HG02938 (cell line): ENCODE measurements around the gene PTPN22.

Source experiments
- ATAC-seq: cut with Tn5 transposase; IDR thresholded peaks from one replicate; pipeline ENCODE4 v1.9.1; 2021; ENCODE audit warnings: mild to moderate bottlenecking, moderate library complexity; ENCODE audit not compliant: unreplicated experiment

PTPN22 gene

DNA sequence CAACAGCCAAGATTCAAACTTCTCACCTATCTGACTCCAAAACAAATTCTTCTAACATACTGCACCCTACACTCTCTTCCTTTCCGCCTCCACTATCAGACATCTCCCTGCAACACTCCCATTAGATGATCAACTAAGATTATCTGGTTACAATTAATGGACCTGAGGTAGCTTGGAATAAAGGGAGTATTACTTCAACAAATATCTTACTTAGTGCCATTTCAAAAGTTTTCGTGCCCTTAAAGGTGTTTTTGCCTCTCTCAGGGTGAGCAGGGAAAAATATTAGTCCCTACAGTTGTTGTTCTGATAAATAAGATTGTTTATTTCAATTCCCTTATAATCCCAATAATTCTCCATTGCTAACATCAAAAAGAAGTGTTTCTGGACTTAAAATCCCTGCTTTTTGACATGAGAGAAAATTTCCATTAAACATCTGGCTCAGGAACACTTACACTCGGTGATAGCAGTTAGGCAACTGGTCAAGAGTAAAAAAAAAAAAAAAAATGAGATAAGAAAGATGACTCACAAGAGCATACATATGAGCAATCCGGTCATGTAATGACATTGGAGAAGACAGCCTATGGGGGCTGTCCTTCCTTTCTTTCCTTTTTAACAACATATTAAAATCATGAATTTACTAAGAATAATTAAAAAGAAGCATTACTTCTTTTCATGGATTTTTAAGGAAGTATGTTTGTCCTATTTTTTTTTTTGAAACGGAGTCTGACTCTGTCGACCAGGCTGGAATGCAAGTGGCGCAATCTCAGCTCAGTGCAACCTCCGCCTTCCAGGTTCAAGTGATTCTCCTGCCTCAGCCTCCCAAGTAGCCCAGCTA is 66.9 kb downstream of the PTPN22 start:
- no peak for ATAC-seq

GRCh38 chr1:113802367-113803007 is 69.0 kb downstream of the PTPN22 start:
- no peak for ATAC-seq

- ATAC-seq = no peak
These were observed 71.0 kb downstream of the PTPN22 start for GRCh38 chr1:113800487-113800886.

- ATAC-seq = no peak
These were observed 74.0 kb downstream of the PTPN22 start for GRCh38 chr1:113797472-113797871.

DNA sequence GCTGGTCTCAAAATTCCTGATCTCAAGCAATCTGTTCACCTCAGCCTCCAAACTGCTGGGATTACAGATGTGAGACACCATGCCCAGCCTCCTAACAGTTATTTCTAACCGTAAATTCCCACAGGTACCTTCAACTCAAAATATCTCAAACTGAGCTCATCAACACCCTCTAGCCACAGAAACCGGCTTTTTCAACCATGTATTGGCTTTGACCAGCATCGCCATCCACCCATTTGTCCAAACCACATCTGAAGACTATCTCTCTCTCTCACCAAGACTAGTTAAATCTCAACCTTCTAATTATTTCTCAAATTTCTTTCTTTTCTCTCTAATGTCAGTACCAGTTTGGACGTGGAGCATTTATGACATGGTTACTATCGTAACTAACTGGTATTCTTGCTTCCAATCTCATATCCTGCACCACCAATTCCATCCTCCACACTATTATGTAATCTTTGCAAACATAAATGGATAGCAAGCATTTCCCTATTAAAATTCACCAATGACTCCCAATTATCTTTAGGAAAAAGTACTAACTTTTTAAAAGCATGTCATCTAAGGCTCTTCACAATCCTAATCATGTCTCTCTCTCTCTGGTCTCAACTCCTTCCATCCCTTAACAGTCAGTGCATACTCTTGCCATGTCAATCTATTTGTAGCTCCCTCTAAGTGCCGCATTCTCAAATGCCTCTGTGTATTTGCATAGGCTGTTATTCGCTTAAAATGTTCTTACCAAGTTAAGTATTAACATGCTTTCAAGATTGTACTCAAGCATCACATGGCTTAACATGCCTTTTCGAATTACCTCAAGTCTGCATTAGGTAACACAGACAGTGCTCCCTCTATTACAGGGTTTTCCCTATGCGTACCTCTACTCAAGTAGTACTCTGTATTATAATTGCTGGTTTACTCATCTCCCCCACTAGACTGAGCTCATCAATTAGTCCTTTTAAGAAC is 77.4 kb downstream of the PTPN22 start:
- ATAC-seq = no peak

DNA sequence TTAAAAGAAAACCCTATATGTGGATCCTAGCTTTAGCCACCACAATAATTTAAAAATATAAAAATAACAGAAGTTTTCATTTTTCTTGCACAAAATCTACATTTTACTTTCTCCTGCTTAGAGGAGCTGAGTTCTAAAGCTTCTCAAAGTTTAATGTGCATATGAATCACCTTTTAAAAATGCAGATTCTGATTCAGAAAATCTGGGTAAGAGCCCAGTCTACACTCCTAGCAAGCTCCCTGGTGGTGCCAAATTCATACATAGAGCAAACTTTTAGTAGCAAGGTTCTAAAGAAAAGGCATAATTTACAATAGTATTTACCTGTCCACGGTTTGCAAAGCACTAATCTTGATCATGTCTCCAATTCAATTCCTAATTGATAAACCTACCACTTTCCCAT is 78.5 kb downstream of the PTPN22 start:
- ATAC-seq = no peak

DNA sequence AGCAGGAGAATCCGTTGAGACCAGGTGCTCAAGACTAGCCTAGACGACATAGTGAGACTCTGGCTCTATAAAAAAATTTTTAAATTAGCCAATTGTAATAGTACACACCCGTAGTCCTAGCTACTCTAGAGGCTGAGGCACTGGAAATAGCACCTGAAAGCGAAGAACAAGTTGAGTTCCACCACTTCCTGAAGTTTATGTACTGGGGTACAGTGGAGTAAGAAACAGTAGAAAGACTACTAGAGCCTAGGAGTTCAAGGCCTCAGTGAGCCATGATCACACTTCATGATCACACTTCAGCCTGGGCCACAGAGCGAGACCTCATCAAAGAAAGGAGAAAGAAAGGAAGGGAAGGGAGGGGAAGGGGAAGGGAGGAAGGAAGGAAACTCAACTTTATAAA is 79.0 kb downstream of the PTPN22 start:
- peak; percentile 58 for ATAC-seq

- ATAC-seq = no peak
These were observed 82.7 kb downstream of the PTPN22 start for GRCh38 chr1:113788802-113789201.

GRCh38 chr1:113787663-113788062 is 83.8 kb downstream of the PTPN22 start:
- ATAC-seq = no peak

DNA sequence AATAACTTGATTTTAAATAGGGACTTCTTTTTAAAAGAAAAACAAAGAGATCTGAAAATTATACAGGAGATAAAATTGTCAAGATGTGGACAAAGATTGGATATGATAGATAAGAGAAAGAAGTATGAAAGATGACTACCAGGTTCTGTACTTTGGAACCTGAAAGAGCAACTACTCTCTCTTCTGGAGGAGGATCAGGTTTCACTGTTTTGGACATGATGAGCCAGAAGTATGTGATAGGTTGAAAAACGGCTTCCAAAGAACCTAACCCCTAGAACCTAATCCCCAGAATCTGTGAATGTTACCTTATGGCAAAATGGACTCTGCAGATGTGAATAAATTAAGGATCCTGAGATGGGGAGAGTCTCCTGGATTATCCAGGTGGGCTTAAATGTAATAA is 85.4 kb downstream of the PTPN22 start:
- no peak for ATAC-seq

- ATAC-seq = peak; percentile 89
These were observed 87.3 kb downstream of the PTPN22 start for GRCh38 chr1:113784104-113784779.

DNA sequence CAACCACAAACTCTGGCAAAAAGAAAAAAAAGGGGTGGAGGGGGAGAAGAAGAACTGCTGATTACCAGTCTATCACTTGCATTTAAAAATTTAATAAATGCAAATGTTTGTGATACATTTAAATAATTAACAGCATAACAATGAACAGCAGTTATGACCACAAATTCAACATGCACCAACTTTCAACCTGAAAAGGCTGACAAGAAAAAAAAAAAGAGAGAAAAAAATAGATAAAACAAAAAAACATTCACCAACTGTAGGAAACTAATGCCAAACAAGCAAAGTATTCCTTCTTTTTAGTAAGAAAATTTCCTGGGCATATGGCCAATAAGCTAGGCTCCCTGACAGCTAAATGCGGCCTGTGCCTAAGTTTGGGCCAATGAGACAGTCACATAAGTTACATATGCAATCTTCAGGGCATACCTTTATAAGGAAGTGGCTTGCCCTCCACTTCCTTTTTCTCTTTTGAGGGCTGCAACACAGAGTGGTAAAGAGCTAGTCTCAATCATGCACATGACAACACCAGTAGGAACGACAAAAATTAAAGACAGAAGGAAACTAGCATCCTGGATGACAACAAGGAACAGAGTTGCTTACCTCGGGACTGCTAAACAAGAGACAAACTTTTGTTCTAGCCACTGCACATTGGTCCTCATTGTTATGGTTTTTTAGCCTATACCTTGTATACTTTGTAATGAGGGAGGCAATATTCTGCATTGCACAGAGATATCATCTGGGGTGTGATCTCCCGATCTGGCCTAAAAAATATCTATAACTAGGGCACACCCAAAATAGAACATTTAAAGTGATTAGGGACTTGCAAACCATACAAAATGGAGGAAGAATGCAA is 88.0 kb downstream of the PTPN22 start:
- peak; percentile 63 for ATAC-seq

GRCh38 chr1:113782406-113782805 is 89.1 kb downstream of the PTPN22 start:
- no peak for ATAC-seq

DNA sequence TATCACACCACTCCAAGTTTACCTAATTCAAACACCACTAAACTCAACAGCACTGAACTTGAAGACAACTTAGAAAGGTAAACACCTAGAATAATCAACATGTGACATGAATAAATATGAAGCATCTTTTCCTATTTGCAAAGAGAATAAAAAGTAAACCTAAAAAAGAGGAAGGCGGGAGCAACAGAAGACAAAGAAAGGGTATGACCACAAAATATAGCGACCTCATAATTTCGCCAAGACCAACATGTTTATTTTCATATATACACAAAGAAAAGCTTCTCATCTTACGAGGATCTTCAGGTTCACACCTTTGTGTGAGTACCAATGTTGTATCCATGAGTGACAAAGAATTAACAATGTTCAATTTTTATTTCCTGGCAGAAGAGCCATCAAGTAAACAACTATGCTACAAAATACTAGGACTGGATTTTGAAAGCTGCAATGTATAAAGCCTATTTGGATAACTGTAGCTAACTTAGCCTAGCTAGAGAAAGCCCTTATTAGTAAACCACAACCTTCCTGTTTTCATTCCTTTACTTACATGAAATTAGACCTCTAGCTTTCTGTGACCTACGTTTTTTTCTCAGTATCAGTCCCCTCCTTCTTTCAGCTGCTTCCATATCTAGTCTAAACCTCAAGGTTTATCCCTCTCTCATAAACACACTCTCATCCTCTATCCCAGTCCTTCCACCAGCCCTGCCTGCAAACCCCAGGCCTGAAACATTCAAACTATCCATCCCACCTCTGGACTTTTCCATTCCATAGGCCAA is 91.0 kb downstream of the PTPN22 start:
- no peak for ATAC-seq

GRCh38 chr1:113779542-113779941 is 92.0 kb downstream of the PTPN22 start:
- ATAC-seq = no peak

DNA sequence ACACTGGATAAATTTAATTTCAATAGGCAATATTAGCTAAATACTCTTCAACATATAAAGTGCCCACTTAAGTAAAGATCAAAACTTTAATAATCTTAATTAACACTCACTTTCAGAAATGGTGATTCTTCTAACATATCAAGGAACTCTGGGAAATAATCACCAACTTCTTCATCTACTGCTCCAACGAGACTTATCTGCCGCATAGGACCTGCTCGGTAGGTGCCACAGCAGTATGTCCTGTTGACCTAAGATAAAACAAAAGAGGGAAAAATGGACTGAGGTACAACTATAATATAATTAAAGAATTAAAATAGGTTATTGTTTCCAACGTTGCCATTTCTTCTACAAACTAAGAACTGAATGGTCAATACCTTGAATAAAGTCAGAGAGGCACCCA is 94.0 kb downstream of the PTPN22 start:
- no peak for ATAC-seq

GRCh38 chr1:113770031-113770430 is 101.5 kb downstream of the PTPN22 start:
- no peak for ATAC-seq

- ATAC-seq = no peak
These were observed 101.9 kb downstream of the PTPN22 start for GRCh38 chr1:113769601-113769970.

DNA sequence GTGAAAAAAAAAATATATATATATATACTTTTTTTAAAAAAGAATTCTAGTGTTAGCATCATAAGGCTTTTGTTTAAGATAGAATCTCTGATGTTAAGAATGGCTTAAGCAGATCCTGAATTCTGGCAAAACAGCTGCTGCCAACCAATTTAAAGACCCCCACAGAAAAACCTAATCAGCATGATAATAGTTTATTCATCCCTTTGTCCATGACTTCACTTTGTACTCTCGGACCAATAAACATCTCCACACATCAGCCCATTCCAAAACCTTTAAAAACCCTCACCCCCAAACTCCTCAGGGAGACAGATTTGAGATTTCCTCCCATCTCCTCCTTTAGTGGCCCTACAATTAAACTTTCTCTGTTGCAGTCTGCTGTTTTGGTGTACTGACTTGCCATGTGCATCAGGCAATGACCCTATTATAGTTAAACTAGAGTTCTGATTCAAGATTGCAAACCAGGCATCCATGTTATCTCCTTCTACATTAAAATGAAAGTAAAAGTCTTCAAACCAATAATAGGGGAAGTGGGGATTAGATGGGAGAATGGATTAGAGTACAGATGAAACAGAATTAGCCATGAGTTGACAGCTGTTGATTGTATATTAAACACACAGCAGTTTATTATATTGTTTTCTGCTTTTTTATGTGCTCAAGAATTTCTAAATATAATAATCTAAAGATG is 102.5 kb downstream of the PTPN22 start:
- ATAC-seq = no peak
